ENCODE measurements around the gene S1PR1. TPM values are rescaled to one million over a fixed set of nuclear protein-coding genes. Genes with fewer than 3 reads are reported as not detected.

S1PR1 gene
- polyA plus RNA-seq, 1 donor, result 10.0 TPM

GRCh38 chr1:101260556-101261350 lies 23.9 kb downstream of the S1PR1 start:
- no peaks in the 10 kb centered on the region for H3K9me3 ChIP-seq (ENCODE audit: control insufficient read depth, low read depth, low read length)
- no peak for DNase-seq
- H3K4me3 ChIP-seq (ENCODE audit: low read length), result no peak overlapping the region
- no CpG with 5 or more reads among the region's 1 CpG for WGBS (ENCODE audit: insufficient coverage, low lambda C conversion rate)
- no peaks in the 10 kb centered on the region for H3K36me3 ChIP-seq (ENCODE audit: control insufficient read depth, insufficient read depth, low read length)
- no peak overlapping the region for H3K27ac ChIP-seq (ENCODE audit: low read length)
- H3K27me3 ChIP-seq (ENCODE audit: control insufficient read depth, insufficient read depth, low read length), result no peaks in the 10 kb centered on the region
- peaks cover 19% of the 10 kb centered on the region for H3K4me1 ChIP-seq (ENCODE audit: control insufficient read depth, insufficient read depth, low read length)

- Histone ChIP-seq H3K4me3 (ENCODE audit: low read length) (no peak overlapping the region), H3K9me3 (ENCODE audit: control insufficient read depth, low read depth, low read length) (no peaks in the 10 kb centered on the region), H3K36me3 (ENCODE audit: control insufficient read depth, insufficient read depth, low read length) (no peaks in the 10 kb centered on the region), H3K27me3 (ENCODE audit: control insufficient read depth, insufficient read depth, low read length) (no peaks in the 10 kb centered on the region), H3K27ac (ENCODE audit: low read length) (no peak overlapping the region), H3K4me1 (ENCODE audit: control insufficient read depth, insufficient read depth, low read length) (peaks cover 19% of the 10 kb centered on the region)
- no peak for DNase-seq
- WGBS (ENCODE audit: insufficient coverage, low lambda C conversion rate), result 96% methylated on average over 3 of the region's 4 CpGs
Observed at GRCh38 chr1:101261623-101262022, 24.8 kb downstream of the S1PR1 start.

- no peak for DNase-seq
- Histone ChIP-seq H3K27me3 (ENCODE audit: control insufficient read depth, insufficient read depth, low read length) (no peaks in the 10 kb centered on the region), H3K9me3 (ENCODE audit: control insufficient read depth, low read depth, low read length) (no peaks in the 10 kb centered on the region), H3K27ac (ENCODE audit: low read length) (peak overlapping the region; percentile 63), H3K4me1 (ENCODE audit: control insufficient read depth, insufficient read depth, low read length) (peaks cover 19% of the 10 kb centered on the region), H3K4me3 (ENCODE audit: low read length) (no peak overlapping the region), H3K36me3 (ENCODE audit: control insufficient read depth, insufficient read depth, low read length) (no peaks in the 10 kb centered on the region)
- 79% methylated on average over 2 of the region's 4 CpGs for WGBS (ENCODE audit: insufficient coverage, low lambda C conversion rate)
Observed at GRCh38 chr1:101262060-101262459, 25.2 kb downstream of the S1PR1 start.

GRCh38 chr1:101262630-101263348 lies 26.0 kb downstream of the S1PR1 start:
- peak overlapping the region; percentile 63 for H3K27ac ChIP-seq (ENCODE audit: low read length)
- no peak overlapping the region for H3K4me3 ChIP-seq (ENCODE audit: low read length)
- H3K4me1 ChIP-seq (ENCODE audit: control insufficient read depth, insufficient read depth, low read length), result peaks cover 13% of the 10 kb centered on the region
- no peaks in the 10 kb centered on the region for H3K9me3 ChIP-seq (ENCODE audit: control insufficient read depth, low read depth, low read length)
- H3K36me3 ChIP-seq (ENCODE audit: control insufficient read depth, insufficient read depth, low read length), result no peaks in the 10 kb centered on the region
- DNase-seq, result peak; percentile 50 to 85
- no peaks in the 10 kb centered on the region for H3K27me3 ChIP-seq (ENCODE audit: control insufficient read depth, insufficient read depth, low read length)
- WGBS (ENCODE audit: insufficient coverage, low lambda C conversion rate), result no CpG with 5 or more reads among the region's 6 CpGs

- Histone ChIP-seq H3K36me3 (ENCODE audit: control insufficient read depth, insufficient read depth, low read length) (no peaks in the 10 kb centered on the region), H3K27me3 (ENCODE audit: control insufficient read depth, insufficient read depth, low read length) (no peaks in the 10 kb centered on the region), H3K9me3 (ENCODE audit: control insufficient read depth, low read depth, low read length) (no peaks in the 10 kb centered on the region), H3K4me3 (ENCODE audit: low read length) (no peak overlapping the region), H3K4me1 (ENCODE audit: control insufficient read depth, insufficient read depth, low read length) (peaks cover 7% of the 10 kb centered on the region), H3K27ac (ENCODE audit: low read length) (no peak overlapping the region)
- WGBS (ENCODE audit: insufficient coverage, low lambda C conversion rate), result no CpG with 5 or more reads among the region's 2 CpGs
- DNase-seq, result peak in 1 of 2 donors; percentile 34
Observed at GRCh38 chr1:101264697-101265096, 27.9 kb downstream of the S1PR1 start.

- Histone ChIP-seq H3K27ac (ENCODE audit: low read length) (no peak overlapping the region), H3K9me3 (ENCODE audit: control insufficient read depth, low read depth, low read length) (no peaks in the 10 kb centered on the region), H3K4me3 (ENCODE audit: low read length) (no peak overlapping the region), H3K4me1 (ENCODE audit: control insufficient read depth, insufficient read depth, low read length) (peaks cover 7% of the 10 kb centered on the region), H3K27me3 (ENCODE audit: control insufficient read depth, insufficient read depth, low read length) (no peaks in the 10 kb centered on the region), H3K36me3 (ENCODE audit: control insufficient read depth, insufficient read depth, low read length) (no peaks in the 10 kb centered on the region)
- 92% methylated on average over 2 of the region's 2 CpGs for WGBS (ENCODE audit: insufficient coverage, low lambda C conversion rate)
- no peak for DNase-seq
Observed at GRCh38 chr1:101265684-101266083, 28.9 kb downstream of the S1PR1 start.

GRCh38 chr1:101267082-101267481 lies 30.3 kb downstream of the S1PR1 start:
- H3K27ac ChIP-seq (ENCODE audit: low read length), result no peak overlapping the region
- H3K4me1 ChIP-seq (ENCODE audit: control insufficient read depth, insufficient read depth, low read length), result peaks cover 6% of the 10 kb centered on the region
- no peaks in the 10 kb centered on the region for H3K27me3 ChIP-seq (ENCODE audit: control insufficient read depth, insufficient read depth, low read length)
- H3K4me3 ChIP-seq (ENCODE audit: low read length), result no peak overlapping the region
- no CpG with 5 or more reads among the region's 2 CpGs for WGBS (ENCODE audit: insufficient coverage, low lambda C conversion rate)
- DNase-seq, result no peak
- H3K9me3 ChIP-seq (ENCODE audit: control insufficient read depth, low read depth, low read length), result peaks cover 4% of the 10 kb centered on the region
- H3K36me3 ChIP-seq (ENCODE audit: control insufficient read depth, insufficient read depth, low read length), result no peaks in the 10 kb centered on the region

- H3K36me3 ChIP-seq (ENCODE audit: control insufficient read depth, insufficient read depth, low read length), result no peaks in the 10 kb centered on the region
- H3K4me3 ChIP-seq (ENCODE audit: low read length), result no peak overlapping the region
- peaks cover 4% of the 10 kb centered on the region for H3K9me3 ChIP-seq (ENCODE audit: control insufficient read depth, low read depth, low read length)
- no CpG with 5 or more reads among the region's 2 CpGs for WGBS (ENCODE audit: insufficient coverage, low lambda C conversion rate)
- no peaks in the 10 kb centered on the region for H3K27me3 ChIP-seq (ENCODE audit: control insufficient read depth, insufficient read depth, low read length)
- no peak for DNase-seq
- no peak overlapping the region for H3K27ac ChIP-seq (ENCODE audit: low read length)
- no peaks in the 10 kb centered on the region for H3K4me1 ChIP-seq (ENCODE audit: control insufficient read depth, insufficient read depth, low read length)
Observed at GRCh38 chr1:101268893-101269292, 32.1 kb downstream of the S1PR1 start.

GRCh38 chr1:101275672-101276071 lies 38.9 kb downstream of the S1PR1 start:
- Histone ChIP-seq H3K36me3 (ENCODE audit: control insufficient read depth, insufficient read depth, low read length) (no peaks in the 10 kb centered on the region), H3K9me3 (ENCODE audit: control insufficient read depth, low read depth, low read length) (peaks cover 4% of the 10 kb centered on the region), H3K4me1 (ENCODE audit: control insufficient read depth, insufficient read depth, low read length) (no peaks in the 10 kb centered on the region), H3K27me3 (ENCODE audit: control insufficient read depth, insufficient read depth, low read length) (peaks cover 2% of the 10 kb centered on the region), H3K27ac (ENCODE audit: low read length) (no peak overlapping the region), H3K4me3 (ENCODE audit: low read length) (no peak overlapping the region)
- WGBS (ENCODE audit: insufficient coverage, low lambda C conversion rate), result no CpG with 5 or more reads among the region's 5 CpGs
- DNase-seq, result no peak

- Histone ChIP-seq H3K27ac (ENCODE audit: low read length) (no peak overlapping the region), H3K36me3 (ENCODE audit: control insufficient read depth, insufficient read depth, low read length) (no peaks in the 10 kb centered on the region), H3K4me1 (ENCODE audit: control insufficient read depth, insufficient read depth, low read length) (no peaks in the 10 kb centered on the region), H3K27me3 (ENCODE audit: control insufficient read depth, insufficient read depth, low read length) (peaks cover 2% of the 10 kb centered on the region), H3K4me3 (ENCODE audit: low read length) (no peak overlapping the region), H3K9me3 (ENCODE audit: control insufficient read depth, low read depth, low read length) (no peaks in the 10 kb centered on the region)
- DNase-seq, result no peak
- WGBS (ENCODE audit: insufficient coverage, low lambda C conversion rate), result 81% methylated on average over 2 of the region's 6 CpGs
Observed at GRCh38 chr1:101276818-101277217, 40.0 kb downstream of the S1PR1 start.

Measured in large intestine (tissue), 3 donors.